HepG2 (cell line): ENCODE data around the gene ANXA5. TPM values are rescaled to one million over a fixed set of nuclear protein-coding genes. Genes with fewer than 3 reads are reported as not detected.

Source experiments
- FOXO4 ChIP-seq: sonication (generic); formaldehyde crosslinking; conservative IDR thresholded peaks from 2 replicates; pipeline ENCODE4 v1.8.1; 2023; ENCODE audit warnings: missing genetic modification reagents
- HNF1A ChIP-seq, 2 experiments: sonication (generic) in 1 of 2; formaldehyde crosslinking in 1 of 2; IDR thresholded peaks; 2 replicates each; pipeline versions ENCODE4 v1.4.0 to v1.6.1; 2016 to 2020; ENCODE audit warnings: borderline replicate concordance in 1 of 2, low read depth in 1 of 2, mild to moderate bottlenecking in 1 of 2, missing genetic modification reagents in 1 of 2
- NBN ChIP-seq: fragments of 450-650 bp; conservative IDR thresholded peaks from 2 replicates; pipeline ENCODE4 v1.6.1; 2017
- RORA ChIP-seq: sonication (generic); formaldehyde crosslinking; IDR thresholded peaks from 2 replicates; pipeline ENCODE4 v1.5.0; 2020; ENCODE audit warnings: mild to moderate bottlenecking, missing genetic modification reagents, moderate library complexity
- SOX5 ChIP-seq: IDR thresholded peaks from 2 replicates; pipeline ENCODE4 v1.6.1; 2016; ENCODE audit warnings: borderline replicate concordance
- ZBTB8A ChIP-seq: sonication (generic); formaldehyde crosslinking; IDR thresholded peaks from 2 replicates; pipeline ENCODE4 v1.4.0; 2020; ENCODE audit warnings: mild to moderate bottlenecking, low read depth, missing genetic modification reagents, borderline replicate concordance
- ZFP91 ChIP-seq: sonication (generic); formaldehyde crosslinking; IDR thresholded peaks from 2 replicates; pipeline ENCODE4 v1.9.0; 2022; ENCODE audit warnings: missing genetic modification reagents, mild to moderate bottlenecking, borderline replicate concordance
- ZNF251 ChIP-seq: sonication (generic); formaldehyde crosslinking; IDR thresholded peaks from 2 replicates; pipeline ENCODE4 v1.9.0; 2021; ENCODE audit warnings: mild to moderate bottlenecking, missing genetic modification reagents
- ZNF563 ChIP-seq: sonication (generic); formaldehyde crosslinking; IDR thresholded peaks from 2 replicates; pipeline ENCODE4 v1.8.0; 2022; ENCODE audit warnings: mild to moderate bottlenecking, moderate library complexity, missing genetic modification reagents
- ZNF574 ChIP-seq: sonication (generic); formaldehyde crosslinking; IDR thresholded peaks from 2 replicates; pipeline ENCODE4 v1.4.0; 2020; ENCODE audit warnings: missing genetic modification reagents
- ZNF652 ChIP-seq: IDR thresholded peaks from 2 replicates; pipeline ENCODE4 v1.6.1; 2016; ENCODE audit warnings: low read depth, borderline replicate concordance
- polyA plus RNA-seq, 8 experiments: library from polyadenylated mRNA; depleted of rRNA in 3 of 8; stranded (reverse) in 7 of 8; unstranded in 1 of 8; fragments of >200 nt; fragmentation: Illumina TruSeq in 4 of 8; extraction: Trizol in 4 of 8; gene quantifications; 2 replicates each; pipeline versions ENCODE4 v1.2.1 to v1.2.3, GENCODE V29; 2011 to 2016; ENCODE audit warnings: low read depth in 4 of 8, missing spikeins in 1 of 8, mixed read lengths in 1 of 8; ENCODE audit not compliant: insufficient read depth in 1 of 8
- total RNA-seq, 5 experiments: library from RNA; depleted of rRNA; stranded (reverse); fragments of >200 nt; fragmentation: Illumina TruSeq; extraction: Trizol; gene quantifications; 2 replicates each; pipeline ENCODE4 v1.2.3, GENCODE V29; 2016; ENCODE audit warnings: low read depth in 1 of 5
- TF ChIP-seq, protein P1 (sequence below): sonication (generic); formaldehyde crosslinking; IDR thresholded peaks from 2 replicates; pipeline ENCODE4 v1.5.1; 2020; ENCODE audit warnings: missing genetic modification reagents, mild to moderate bottlenecking, borderline replicate concordance
- TF ChIP-seq, protein P2 (sequence below): sonication (generic); formaldehyde crosslinking; conservative IDR thresholded peaks from 2 replicates; pipeline ENCODE4 v1.8.0; 2022; ENCODE audit warnings: missing genetic modification reagents
- TF ChIP-seq, protein P3 (sequence below): sonication (generic); formaldehyde crosslinking; IDR thresholded peaks from 2 replicates; pipeline ENCODE4 v1.8.0; 2023; ENCODE audit warnings: mild to moderate bottlenecking, missing genetic modification reagents

ANXA5 gene
- total and polyA plus RNA-seq, 2 of the 13 experiments (the other 11 are each of a cell fraction or from before 2014, with no cell fraction given) = 209 to 342 TPM

- TF ChIP-seq HNF1A (IDR thresholded peaks at IDR 0.05; ENCODE audit: low read depth) (no peak), HNF1A (CRISPR knock-in tag; IDR thresholded peaks at IDR 0.05; ENCODE audit: borderline replicate concordance) (no peak), ZFP91 (CRISPR knock-in tag) (no peak), SOX5 (no peak), FOXO4 (CRISPR knock-in tag) (no peak), ZBTB8A (CRISPR knock-in tag) (no peak), ZNF251 (CRISPR knock-in tag) (no peak), ZNF563 (no peak), NBN (no peak), ZNF652 (no peak), RORA (no peak), ZNF574 (CRISPR knock-in tag) (no peak)
- TF ChIP-seq, protein P1, sequence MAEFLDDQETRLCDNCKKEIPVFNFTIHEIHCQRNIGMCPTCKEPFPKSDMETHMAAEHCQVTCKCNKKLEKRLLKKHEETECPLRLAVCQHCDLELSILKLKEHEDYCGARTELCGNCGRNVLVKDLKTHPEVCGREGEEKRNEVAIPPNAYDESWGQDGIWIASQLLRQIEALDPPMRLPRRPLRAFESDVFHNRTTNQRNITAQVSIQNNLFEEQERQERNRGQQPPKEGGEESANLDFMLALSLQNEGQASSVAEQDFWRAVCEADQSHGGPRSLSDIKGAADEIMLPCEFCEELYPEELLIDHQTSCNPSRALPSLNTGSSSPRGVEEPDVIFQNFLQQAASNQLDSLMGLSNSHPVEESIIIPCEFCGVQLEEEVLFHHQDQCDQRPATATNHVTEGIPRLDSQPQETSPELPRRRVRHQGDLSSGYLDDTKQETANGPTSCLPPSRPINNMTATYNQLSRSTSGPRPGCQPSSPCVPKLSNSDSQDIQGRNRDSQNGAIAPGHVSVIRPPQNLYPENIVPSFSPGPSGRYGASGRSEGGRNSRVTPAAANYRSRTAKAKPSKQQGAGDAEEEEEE = no peak
- TF ChIP-seq, protein P2, sequence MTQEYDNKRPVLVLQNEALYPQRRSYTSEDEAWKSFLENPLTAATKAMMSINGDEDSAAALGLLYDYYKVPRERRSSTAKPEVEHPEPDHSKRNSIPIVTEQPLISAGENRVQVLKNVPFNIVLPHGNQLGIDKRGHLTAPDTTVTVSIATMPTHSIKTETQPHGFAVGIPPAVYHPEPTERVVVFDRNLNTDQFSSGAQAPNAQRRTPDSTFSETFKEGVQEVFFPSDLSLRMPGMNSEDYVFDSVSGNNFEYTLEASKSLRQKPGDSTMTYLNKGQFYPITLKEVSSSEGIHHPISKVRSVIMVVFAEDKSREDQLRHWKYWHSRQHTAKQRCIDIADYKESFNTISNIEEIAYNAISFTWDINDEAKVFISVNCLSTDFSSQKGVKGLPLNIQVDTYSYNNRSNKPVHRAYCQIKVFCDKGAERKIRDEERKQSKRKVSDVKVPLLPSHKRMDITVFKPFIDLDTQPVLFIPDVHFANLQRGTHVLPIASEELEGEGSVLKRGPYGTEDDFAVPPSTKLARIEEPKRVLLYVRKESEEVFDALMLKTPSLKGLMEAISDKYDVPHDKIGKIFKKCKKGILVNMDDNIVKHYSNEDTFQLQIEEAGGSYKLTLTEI (CRISPR knock-in tag) = no peak
- TF ChIP-seq, protein P3, sequence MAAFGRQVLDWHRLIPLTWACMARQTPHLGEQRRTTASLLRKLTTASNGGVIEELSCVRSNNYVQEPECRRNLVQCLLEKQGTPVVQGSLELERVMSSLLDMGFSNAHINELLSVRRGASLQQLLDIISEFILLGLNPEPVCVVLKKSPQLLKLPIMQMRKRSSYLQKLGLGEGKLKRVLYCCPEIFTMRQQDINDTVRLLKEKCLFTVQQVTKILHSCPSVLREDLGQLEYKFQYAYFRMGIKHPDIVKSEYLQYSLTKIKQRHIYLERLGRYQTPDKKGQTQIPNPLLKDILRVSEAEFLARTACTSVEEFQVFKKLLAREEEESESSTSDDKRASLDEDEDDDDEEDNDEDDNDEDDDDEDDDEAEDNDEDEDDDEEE (CRISPR knock-in tag) = no peak
Measured at GRCh38 chr4:121662225-121662624, 34.6 kb downstream of the ANXA5 start (continued).
